ENCODE data around the gene SPSB2.
"Not testable (repeated sequence)": the region's sequence is repeated elsewhere in the genome, so short reads cannot be mapped to it uniquely, and the experiment has no call there.

The SPSB2 gene

DNA sequence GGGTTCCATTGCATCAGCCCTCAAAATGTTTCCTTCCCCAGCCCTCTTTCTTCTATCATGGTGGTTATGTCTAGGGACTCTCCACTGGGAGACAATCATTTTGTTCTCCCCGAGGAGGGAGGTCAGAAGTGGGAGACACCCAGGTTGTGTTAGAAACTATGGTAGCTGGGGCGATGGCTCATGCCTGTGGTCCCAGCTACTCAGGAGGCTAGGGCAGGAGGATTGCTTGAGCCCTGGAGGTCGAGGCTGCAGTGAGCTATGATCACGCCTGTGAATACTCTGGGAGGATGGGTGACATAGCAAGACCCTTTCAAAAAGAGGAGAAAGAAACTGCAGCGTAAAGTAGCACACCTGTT is 18.5 kb upstream of the SPSB2 start:
- TF ChIP-seq, protein P1, sequence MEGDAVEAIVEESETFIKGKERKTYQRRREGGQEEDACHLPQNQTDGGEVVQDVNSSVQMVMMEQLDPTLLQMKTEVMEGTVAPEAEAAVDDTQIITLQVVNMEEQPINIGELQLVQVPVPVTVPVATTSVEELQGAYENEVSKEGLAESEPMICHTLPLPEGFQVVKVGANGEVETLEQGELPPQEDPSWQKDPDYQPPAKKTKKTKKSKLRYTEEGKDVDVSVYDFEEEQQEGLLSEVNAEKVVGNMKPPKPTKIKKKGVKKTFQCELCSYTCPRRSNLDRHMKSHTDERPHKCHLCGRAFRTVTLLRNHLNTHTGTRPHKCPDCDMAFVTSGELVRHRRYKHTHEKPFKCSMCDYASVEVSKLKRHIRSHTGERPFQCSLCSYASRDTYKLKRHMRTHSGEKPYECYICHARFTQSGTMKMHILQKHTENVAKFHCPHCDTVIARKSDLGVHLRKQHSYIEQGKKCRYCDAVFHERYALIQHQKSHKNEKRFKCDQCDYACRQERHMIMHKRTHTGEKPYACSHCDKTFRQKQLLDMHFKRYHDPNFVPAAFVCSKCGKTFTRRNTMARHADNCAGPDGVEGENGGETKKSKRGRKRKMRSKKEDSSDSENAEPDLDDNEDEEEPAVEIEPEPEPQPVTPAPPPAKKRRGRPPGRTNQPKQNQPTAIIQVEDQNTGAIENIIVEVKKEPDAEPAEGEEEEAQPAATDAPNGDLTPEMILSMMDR (conservative IDR thresholded peaks at IDR 0.05; ENCODE audit: low read depth, low read length), result no peak
- no peaks in the 10 kb centered on the region for H4K20me1 ChIP-seq (ENCODE audit: insufficient read depth)

DNA sequence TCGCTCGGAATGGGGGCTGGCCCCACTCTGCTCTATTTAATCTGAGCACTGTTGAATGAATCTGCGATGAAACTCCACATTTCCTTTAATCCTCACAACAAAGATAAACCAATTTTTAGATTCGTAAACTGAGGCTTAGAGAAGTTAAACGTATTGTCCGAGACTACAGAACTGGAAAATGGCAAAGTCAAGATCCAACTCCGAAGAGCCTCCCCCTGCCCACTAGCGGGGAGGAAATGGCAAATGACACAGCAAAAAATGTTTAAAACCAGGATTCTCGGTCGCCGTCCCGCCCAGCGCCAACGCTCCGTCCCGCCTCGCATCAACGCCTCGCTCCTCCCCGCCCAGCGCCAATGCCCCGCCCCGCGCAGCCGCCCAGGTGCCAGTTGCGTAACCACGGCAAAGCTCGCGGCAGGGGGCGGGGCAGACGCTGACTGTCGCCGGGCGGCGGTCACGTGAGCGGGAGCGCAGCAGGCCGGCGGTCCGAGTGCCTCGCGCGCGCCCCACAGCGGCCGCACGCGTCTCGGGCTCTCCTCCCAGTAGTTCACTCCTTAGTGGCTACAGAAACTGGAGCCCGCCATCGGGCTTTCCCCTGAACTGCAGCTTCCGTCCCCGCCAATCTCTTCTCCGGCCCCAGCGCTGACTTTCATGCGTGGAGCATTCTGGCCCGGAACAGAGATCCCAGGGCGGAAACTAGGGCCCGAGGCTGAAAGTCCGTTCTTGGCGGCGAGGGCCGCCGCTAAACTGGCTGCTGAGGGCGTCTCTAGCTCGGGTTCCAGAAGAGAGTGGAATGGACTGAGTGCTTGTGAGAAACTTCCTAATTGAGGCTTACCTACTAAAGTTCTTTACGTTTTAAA is 17.9 kb upstream of the SPSB2 start:
- no peak overlapping the region for H3K4me3 ChIP-seq (IDR thresholded peaks at IDR 0.05; ENCODE audit: insufficient read depth, low read depth, low read length)
- peak overlapping the region; percentile 82 for H3K9ac ChIP-seq
- H3K4me2 ChIP-seq, result peak overlapping the region; percentile 99
- no peaks in the 10 kb centered on the region for H4K20me1 ChIP-seq (ENCODE audit: insufficient read depth)
- peak overlapping the region; percentile 97 for H3K27ac ChIP-seq
- no peaks in the 10 kb centered on the region for H3K27me3 ChIP-seq (ENCODE audit: insufficient read depth, low read depth)
- H3K4me1 ChIP-seq (ENCODE audit: low read depth, poor library complexity, severe bottlenecking), result peaks cover 38% of the 10 kb centered on the region
- no peaks in the 10 kb centered on the region for H3K36me3 ChIP-seq (ENCODE audit: insufficient read depth)
- TF ChIP-seq, protein P1 (conservative IDR thresholded peaks at IDR 0.05; ENCODE audit: low read depth, low read length), result peak; percentile 31
- H3K79me2 ChIP-seq (ENCODE audit: insufficient read depth, low read depth), result no peaks in the 10 kb centered on the region
- peak overlapping the region; percentile 88 for H2AFZ ChIP-seq (ENCODE audit: low read depth)

More for the DNA sequence above, 18.5 kb upstream of the SPSB2 start:
- no peaks in the 10 kb centered on the region for H3K36me3 ChIP-seq (ENCODE audit: insufficient read depth)
- H3K9ac ChIP-seq, result peak overlapping the region; percentile 74
- peak overlapping the region; percentile 97 for H3K27ac ChIP-seq
- peaks cover 38% of the 10 kb centered on the region for H3K4me1 ChIP-seq (ENCODE audit: low read depth, poor library complexity, severe bottlenecking)
- no peak overlapping the region for H3K4me3 ChIP-seq (IDR thresholded peaks at IDR 0.05; ENCODE audit: insufficient read depth, low read depth, low read length)
- peak overlapping the region; percentile 41 for H3K4me2 ChIP-seq
- peak overlapping the region; percentile 88 for H2AFZ ChIP-seq (ENCODE audit: low read depth)
- no peaks in the 10 kb centered on the region for H3K79me2 ChIP-seq (ENCODE audit: insufficient read depth, low read depth)
- H3K27me3 ChIP-seq (ENCODE audit: insufficient read depth, low read depth), result no peaks in the 10 kb centered on the region

DNA sequence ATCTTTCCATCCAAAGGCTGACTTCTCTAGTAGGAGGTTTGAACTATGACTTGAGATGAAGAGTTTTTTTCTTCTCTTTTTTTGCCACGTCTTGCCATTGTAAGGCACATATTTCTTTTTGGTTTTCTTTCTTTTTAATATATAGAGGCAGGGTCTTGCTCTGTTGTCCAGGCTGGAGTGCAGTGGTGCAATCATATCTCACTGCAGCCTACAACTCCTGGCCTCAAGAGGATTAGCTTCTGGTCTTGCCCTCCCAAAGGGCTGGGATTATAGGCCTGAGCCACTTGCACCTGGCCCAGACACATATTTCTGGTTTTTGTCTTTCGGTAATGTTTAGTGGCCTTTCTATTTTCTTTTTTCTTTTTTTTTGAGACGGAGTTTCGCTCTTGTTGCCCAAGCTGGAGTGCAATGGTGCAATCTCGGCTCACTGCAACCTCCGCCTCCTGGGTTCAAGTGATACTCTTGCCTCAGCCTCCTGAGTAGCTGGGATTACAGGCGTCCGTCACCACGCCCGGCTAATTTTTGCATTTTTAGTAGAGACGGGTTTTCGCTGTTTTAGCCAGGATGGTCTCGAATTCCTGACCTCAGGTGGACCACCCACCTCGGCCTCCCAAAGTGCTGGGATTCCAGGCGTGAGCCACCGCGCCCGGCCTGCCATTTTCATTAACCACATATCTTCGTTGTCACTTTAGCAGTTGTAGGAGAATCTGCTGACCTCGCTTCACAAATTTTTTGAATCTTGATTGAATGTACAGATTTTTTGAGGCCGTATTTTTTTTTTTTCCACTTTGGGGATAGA is 16.9 kb upstream of the SPSB2 start:
- Histone ChIP-seq H3K9ac (peak overlapping the region; percentile 82), H3K4me1 (ENCODE audit: low read depth, poor library complexity, severe bottlenecking) (peaks cover 38% of the 10 kb centered on the region), H3K4me2 (peak overlapping the region; percentile 99), H3K27ac (peak overlapping the region; percentile 97), H2AFZ (ENCODE audit: low read depth) (peak overlapping the region; percentile 68; the same call in 1 of the 2 replicates)
- H3K79me2 ChIP-seq (ENCODE audit: insufficient read depth, low read depth); H3K36me3 ChIP-seq (ENCODE audit: insufficient read depth); H4K20me1 ChIP-seq (ENCODE audit: insufficient read depth); H3K4me3 ChIP-seq (IDR thresholded peaks at IDR 0.05; ENCODE audit: insufficient read depth, low read depth, low read length); H3K27me3 ChIP-seq (ENCODE audit: insufficient read depth, low read depth): not testable (repeated sequence)

DNA sequence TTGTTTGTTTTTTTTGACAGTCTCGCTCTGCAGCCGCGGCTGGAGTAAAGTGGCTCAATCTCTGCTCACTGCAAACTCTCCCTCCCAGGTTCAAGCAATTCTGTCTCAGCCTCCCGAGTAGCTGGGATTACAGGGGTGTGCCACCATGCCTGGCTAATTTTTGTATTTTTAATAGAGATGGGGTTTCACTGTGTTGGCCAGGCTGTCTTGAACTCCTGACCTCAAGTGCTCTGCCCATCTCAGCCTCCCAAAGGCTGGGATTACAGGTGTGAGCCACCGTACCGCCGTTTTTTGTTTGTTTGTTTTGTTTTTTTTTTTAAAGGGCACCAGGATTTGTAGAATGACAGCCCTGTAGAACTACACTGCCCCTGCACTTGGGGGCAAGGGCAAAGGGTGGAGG is 15.7 kb upstream of the SPSB2 start:
- H3K4me3 ChIP-seq (IDR thresholded peaks at IDR 0.05; ENCODE audit: insufficient read depth, low read depth, low read length); H3K9ac ChIP-seq; H3K27me3 ChIP-seq (ENCODE audit: insufficient read depth, low read depth); H3K36me3 ChIP-seq (ENCODE audit: insufficient read depth); H4K20me1 ChIP-seq (ENCODE audit: insufficient read depth); H3K79me2 ChIP-seq (ENCODE audit: insufficient read depth, low read depth); H3K27ac ChIP-seq; H3K4me2 ChIP-seq; H2AFZ ChIP-seq (ENCODE audit: low read depth): not testable (repeated sequence)
- H3K4me1 ChIP-seq (ENCODE audit: low read depth, poor library complexity, severe bottlenecking), result peaks cover 38% of the 10 kb centered on the region

DNA sequence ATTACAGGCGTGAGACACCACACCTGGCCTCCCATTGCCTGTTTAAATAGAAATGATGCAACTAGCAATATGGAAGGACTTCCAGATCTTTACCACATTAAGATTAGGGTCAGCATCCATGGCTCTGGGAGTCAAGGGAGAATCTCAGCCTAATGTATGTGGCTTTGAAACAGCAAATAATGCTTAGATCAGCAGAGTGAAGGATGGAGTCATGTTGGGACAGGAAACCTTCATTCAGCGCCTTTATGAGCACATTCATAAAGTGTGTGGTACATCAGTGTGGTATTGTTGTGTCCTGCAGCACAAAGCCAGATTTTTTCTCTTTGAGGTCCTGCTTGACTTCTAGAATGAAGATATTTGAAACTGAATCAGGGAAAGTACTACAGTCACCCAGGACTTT is 15.3 kb upstream of the SPSB2 start:
- H3K36me3 ChIP-seq (ENCODE audit: insufficient read depth), result no peaks in the 10 kb centered on the region

More for the DNA sequence above, 15.3 kb upstream of the SPSB2 start:
- H3K27me3 ChIP-seq (ENCODE audit: insufficient read depth, low read depth), result no peaks in the 10 kb centered on the region
- H3K9ac ChIP-seq, result no peak overlapping the region
- no peak overlapping the region for H3K4me3 ChIP-seq (IDR thresholded peaks at IDR 0.05; ENCODE audit: insufficient read depth, low read depth, low read length)
- no peak overlapping the region for H2AFZ ChIP-seq (ENCODE audit: low read depth)
- H3K79me2 ChIP-seq (ENCODE audit: insufficient read depth, low read depth), result no peaks in the 10 kb centered on the region
- H4K20me1 ChIP-seq (ENCODE audit: insufficient read depth), result no peaks in the 10 kb centered on the region
- peaks cover 38% of the 10 kb centered on the region for H3K4me1 ChIP-seq (ENCODE audit: low read depth, poor library complexity, severe bottlenecking)
- no peak overlapping the region for H3K4me2 ChIP-seq
- TF ChIP-seq, protein P1 (conservative IDR thresholded peaks at IDR 0.05; ENCODE audit: low read depth, low read length), result no peak
- H3K27ac ChIP-seq, result no peak overlapping the region

All from KMS-11 (cell line).